Activated CD4-positive, alpha-beta T cell treated with anti-CD3 and anti-CD28 coated beads, Interleukin-10, Interleukin-2, amounts not matched to agents 100 ng/mL and 50 ng/mL, durations not matched to agents 16 hours and 8 hours (primary cell): Measurements from ENCODE around the gene PROX1.

Experiments
- DNase-seq: peaks from one replicate; pipeline ENCODE4 v3.0.0-alpha.2; 2020

PROX1 gene

GRCh38 chr1:214002472-214002871, 14.7 kb downstream of the PROX1 start:
- no peak for DNase-seq

GRCh38 chr1:214003233-214003632, 15.5 kb downstream of the PROX1 start:
- DNase-seq: no peak

- no peak for DNase-seq
These were observed 16.2 kb downstream of the PROX1 start for GRCh38 chr1:214004014-214004413.

DNA sequence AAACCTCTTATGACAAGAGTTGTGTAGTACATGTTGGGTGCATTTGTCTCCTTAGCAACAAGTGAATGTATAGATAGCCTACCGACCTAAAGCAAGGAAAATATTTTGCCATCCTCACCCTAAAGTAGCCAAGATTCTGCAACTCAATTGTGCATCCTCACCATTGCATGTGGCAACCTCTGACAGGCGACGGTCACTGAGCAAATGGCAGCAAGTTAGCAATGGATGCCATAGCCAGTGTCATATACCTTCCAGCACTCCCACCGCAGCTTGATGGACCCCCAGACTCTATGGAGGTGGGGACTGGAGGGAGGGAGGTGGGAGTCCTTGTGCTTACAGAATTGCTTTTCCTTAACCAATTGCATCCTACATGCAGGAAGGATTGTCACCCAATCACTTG, 17.0 kb downstream of the PROX1 start:
- no peak for DNase-seq

GRCh38 chr1:214005708-214006107, 17.9 kb downstream of the PROX1 start:
- no peak for DNase-seq

- no peak for DNase-seq
These were observed 19.1 kb downstream of the PROX1 start for GRCh38 chr1:214006845-214007244.

- no peak for DNase-seq
These were observed 20.6 kb downstream of the PROX1 start for GRCh38 chr1:214008347-214008746.

- no peak for DNase-seq
These were observed 21.1 kb downstream of the PROX1 start for GRCh38 chr1:214008791-214009422.

DNA sequence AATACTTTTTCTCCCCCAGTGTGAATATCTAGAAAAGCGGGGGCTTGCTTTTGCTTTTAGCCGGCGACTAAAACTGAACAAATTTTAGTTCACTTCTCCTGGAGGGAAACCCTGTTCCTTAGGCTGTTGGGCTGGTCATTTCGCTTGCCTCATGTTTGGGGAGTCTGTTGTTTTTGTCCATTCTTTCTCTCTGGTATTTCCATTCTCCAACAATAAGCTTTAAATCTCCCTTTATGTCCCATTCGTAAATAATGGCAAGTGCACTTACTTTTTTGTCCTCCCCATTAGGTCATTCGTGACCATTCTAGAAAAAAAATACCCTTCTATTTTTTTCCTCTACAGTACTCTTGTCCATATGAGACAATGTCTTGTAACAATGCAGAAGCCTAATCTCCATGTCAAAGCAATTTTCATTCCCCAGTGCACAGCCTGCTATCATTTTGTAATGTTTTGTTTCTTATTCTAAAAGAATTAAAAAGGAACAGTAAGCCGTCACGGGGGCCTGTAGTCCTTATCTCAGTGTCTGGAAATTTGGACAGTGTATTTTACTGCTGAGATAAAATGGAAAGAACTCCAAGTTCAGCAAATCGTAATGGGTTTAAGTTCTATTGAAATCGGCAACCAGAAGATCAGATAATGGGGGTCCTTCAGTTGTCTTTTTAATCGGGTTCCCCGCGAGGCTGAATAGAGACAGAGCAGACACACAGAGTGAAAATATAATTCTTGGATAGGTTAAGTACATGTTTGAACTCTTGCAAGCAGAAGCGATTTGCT, 21.8 kb downstream of the PROX1 start:
- no peak for DNase-seq

GRCh38 chr1:214010197-214010573, 22.4 kb downstream of the PROX1 start:
- no peak for DNase-seq

- DNase-seq: no peak
These were observed 22.9 kb downstream of the PROX1 start for GRCh38 chr1:214010717-214011116.

GRCh38 chr1:214012418-214012817, 24.6 kb downstream of the PROX1 start:
- no peak for DNase-seq

GRCh38 chr1:214013614-214014377, 26.0 kb downstream of the PROX1 start:
- no peak for DNase-seq

GRCh38 chr1:214014730-214015129, 27.0 kb downstream of the PROX1 start:
- no peak for DNase-seq

- DNase-seq: no peak
These were observed 29.6 kb downstream of the PROX1 start for GRCh38 chr1:214017191-214017982.

GRCh38 chr1:214018386-214019268, 30.9 kb downstream of the PROX1 start:
- DNase-seq: peak; percentile 4

- DNase-seq: no peak
These were observed 31.7 kb downstream of the PROX1 start for GRCh38 chr1:214019499-214019898.

DNA sequence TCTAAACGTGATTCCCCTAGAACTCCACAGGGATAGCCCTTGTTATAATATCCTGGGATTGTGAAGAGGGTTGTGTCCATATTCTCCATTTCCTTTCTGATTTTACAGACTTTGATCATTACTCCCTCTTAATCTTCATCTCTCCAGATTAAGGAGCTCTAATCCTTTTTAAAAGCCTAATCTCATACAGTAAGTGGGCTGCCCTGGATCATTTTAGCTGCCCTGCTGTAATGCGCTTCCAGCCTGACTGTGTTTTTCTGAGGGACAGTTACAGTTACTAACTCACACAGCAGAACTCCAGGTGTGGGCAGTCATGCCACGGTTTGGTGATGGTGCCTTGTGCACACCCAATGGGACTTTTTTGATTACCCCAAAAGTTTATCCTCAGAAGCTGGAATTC, 33.5 kb downstream of the PROX1 start:
- no peak for DNase-seq

GRCh38 chr1:214022229-214022791, 34.5 kb downstream of the PROX1 start:
- no peak for DNase-seq

- DNase-seq: no peak
These were observed 35.1 kb downstream of the PROX1 start for GRCh38 chr1:214022810-214023425.

DNA sequence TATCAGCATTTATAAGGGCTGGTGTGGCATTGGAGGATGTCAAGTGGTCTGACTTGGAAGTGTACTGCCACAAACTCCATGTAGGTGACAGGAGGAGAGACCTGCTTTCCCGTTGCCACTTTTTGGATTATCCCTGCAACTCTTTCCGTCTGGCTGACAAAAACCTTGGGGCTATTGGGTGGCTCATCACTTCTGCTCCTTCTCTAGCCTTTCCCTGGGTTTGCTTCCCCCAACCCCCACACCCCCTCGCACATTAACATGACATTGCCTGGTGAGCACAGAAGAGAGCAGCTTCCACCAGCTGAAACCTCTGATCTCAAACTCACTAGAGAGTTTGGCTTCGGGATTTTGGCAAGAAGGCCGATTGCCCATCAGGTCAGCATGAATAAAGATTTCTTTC, 39.2 kb downstream of the PROX1 start:
- no peak for DNase-seq
